ENCODE data around the gene MT4.

- no peak for TF ChIP-seq POLR2AphosphoS5 (IDR thresholded peaks at IDR 0.05; ENCODE audit: insufficient read depth, low read depth, low read length)
- TF ChIP-seq MAX (IDR thresholded peaks at IDR 0.05; ENCODE audit: insufficient read depth, insufficient read length) = no peak
- TF ChIP-seq CTCF (IDR thresholded peaks at IDR 0.05; ENCODE audit: extremely low read depth in 1 of 2, insufficient read depth in 1 of 2, low read depth in 1 of 2, low read length in 2 of 2) = no peak
- TF ChIP-seq POLR2A (IDR thresholded peaks at IDR 0.05; ENCODE audit: low read depth, low read length) = no peak
These were observed 34.0 kb upstream of the MT4 start for GRCh38 chr16:56530872-56531271.

Data from endothelial cell of umbilical vein (primary cell).